Tibial nerve (tissue), 4 donors: Measurements from ENCODE around the gene C1orf105.

Experiments
- EP300 ChIP-seq, 2 donors: sonication (generic); formaldehyde crosslinking; IDR thresholded peaks; one replicate each; pipeline ENCODE4 v1.6.1; 2017; ENCODE audit warnings: antibody characterized with exemption in 2 of 2, mild to moderate bottlenecking in 1 of 2
- POLR2A ChIP-seq, 2 donors: fragments of 450-650 bp; IDR thresholded peaks; one replicate each; pipeline ENCODE4 v1.6.1; 2017; ENCODE audit warnings: antibody characterized with exemption in 2 of 2, mild to moderate bottlenecking in 2 of 2, moderate library complexity in 2 of 2
- TF ChIP-seq, protein P1 (sequence below), 5 experiments: fragments of 200-600 bp in 3 of 5; fragments of 450-650 bp in 2 of 5; sonication (generic) in 3 of 5; IDR thresholded peaks; one replicate each; pipeline ENCODE4 v1.5.1; 2016 to 2019; ENCODE audit warnings: antibody characterized with exemption in 5 of 5, mild to moderate bottlenecking in 3 of 5, moderate library complexity in 2 of 5

DNA sequence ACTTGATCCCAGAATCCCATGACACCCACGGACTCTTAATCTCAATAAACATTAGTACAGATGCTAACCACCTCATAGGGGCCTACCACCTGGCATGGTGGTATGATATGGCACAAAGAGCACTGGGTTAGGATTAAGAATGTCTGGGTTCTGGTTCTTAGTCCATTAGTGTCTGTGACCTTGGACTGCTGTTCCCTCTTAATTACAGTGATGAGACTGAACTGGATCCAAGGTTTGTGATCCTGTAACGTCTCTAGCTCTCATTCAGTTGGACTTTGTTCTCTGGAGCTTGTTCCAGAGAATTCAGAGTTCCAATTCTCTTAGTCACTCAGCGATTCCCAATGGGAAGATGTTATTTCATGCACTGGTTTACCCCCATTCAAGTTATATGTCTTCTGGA lies 47.0 kb downstream of the C1orf105 start:
- TF ChIP-seq, protein P1, sequence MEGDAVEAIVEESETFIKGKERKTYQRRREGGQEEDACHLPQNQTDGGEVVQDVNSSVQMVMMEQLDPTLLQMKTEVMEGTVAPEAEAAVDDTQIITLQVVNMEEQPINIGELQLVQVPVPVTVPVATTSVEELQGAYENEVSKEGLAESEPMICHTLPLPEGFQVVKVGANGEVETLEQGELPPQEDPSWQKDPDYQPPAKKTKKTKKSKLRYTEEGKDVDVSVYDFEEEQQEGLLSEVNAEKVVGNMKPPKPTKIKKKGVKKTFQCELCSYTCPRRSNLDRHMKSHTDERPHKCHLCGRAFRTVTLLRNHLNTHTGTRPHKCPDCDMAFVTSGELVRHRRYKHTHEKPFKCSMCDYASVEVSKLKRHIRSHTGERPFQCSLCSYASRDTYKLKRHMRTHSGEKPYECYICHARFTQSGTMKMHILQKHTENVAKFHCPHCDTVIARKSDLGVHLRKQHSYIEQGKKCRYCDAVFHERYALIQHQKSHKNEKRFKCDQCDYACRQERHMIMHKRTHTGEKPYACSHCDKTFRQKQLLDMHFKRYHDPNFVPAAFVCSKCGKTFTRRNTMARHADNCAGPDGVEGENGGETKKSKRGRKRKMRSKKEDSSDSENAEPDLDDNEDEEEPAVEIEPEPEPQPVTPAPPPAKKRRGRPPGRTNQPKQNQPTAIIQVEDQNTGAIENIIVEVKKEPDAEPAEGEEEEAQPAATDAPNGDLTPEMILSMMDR (IDR thresholded peaks at IDR 0.05), result no peak
- no peak for TF ChIP-seq EP300 (IDR thresholded peaks at IDR 0.05)
- no peak for TF ChIP-seq POLR2A (IDR thresholded peaks at IDR 0.05)
